NCI-H345 treated with DMSO at 0.1 percent for 48 hours (cell line): ENCODE data around the gene CPSF4.
"Not testable (repeated sequence)": the region's sequence is repeated elsewhere in the genome, so short reads cannot be mapped to it uniquely, and the experiment has no call there.

Experiments used
- DNase-seq: peaks from one replicate; lab custom pipeline; 2025; ENCODE audit not compliant: unreplicated experiment; lab: John Stamatoyannopoulos, UW

Gene CPSF4

GRCh38 chr7:99408379-99409191, 30.2 kb upstream of the CPSF4 start, which contains the start of the genes BUD31 and PDAP1:
Gene BUD31, plus strand, starts transcription at chr7:99408969. Its CDS starts 2,124 bp downstream, at chr7:99411093.
Gene PDAP1, minus strand, starts transcription at chr7:99408597. Its CDS starts 49 bp downstream, at chr7:99408548.
- DNase-seq = peak; percentile 76

GRCh38 chr7:99409192-99409572, 29.6 kb upstream of the CPSF4 start:
- no peak for DNase-seq

GRCh38 chr7:99409806-99410205, 28.9 kb upstream of the CPSF4 start:
- no peak for DNase-seq

- no peak for DNase-seq
Observed at GRCh38 chr7:99410635-99411034, 28.1 kb upstream of the CPSF4 start.

- DNase-seq = not testable (repeated sequence)
Observed at GRCh38 chr7:99415513-99416127, 23.1 kb upstream of the CPSF4 start.

GRCh38 chr7:99418260-99418659, 20.5 kb upstream of the CPSF4 start:
- no peak for DNase-seq

- DNase-seq = no peak
Observed at GRCh38 chr7:99419323-99420021, 19.3 kb upstream of the CPSF4 start.

GRCh38 chr7:99420213-99420612, 18.5 kb upstream of the CPSF4 start:
- no peak for DNase-seq

GRCh38 chr7:99420986-99421385, 17.8 kb upstream of the CPSF4 start:
- DNase-seq = no peak

- peak; percentile 42 for DNase-seq
Observed at GRCh38 chr7:99422186-99422585, 16.6 kb upstream of the CPSF4 start.

- DNase-seq = peak; percentile 44
Observed at GRCh38 chr7:99422625-99423024, 16.1 kb upstream of the CPSF4 start.

GRCh38 chr7:99424932-99425730, 13.6 kb upstream of the CPSF4 start:
- no peak for DNase-seq

- DNase-seq = no peak
Observed at GRCh38 chr7:99428972-99429566, 9.7 kb upstream of the CPSF4 start.

- no peak for DNase-seq
Observed at GRCh38 chr7:99429756-99430155, 9.0 kb upstream of the CPSF4 start.

- DNase-seq = not testable (repeated sequence)
Observed at GRCh38 chr7:99431756-99432540, 6.8 kb upstream of the CPSF4 start.

- no peak for DNase-seq
Observed at GRCh38 chr7:99433158-99433557, 5.6 kb upstream of the CPSF4 start.

GRCh38 chr7:99437946-99438572, 684 bp upstream of the CPSF4 start:
- DNase-seq = no peak

- DNase-seq = no peak
Observed at GRCh38 chr7:99440195-99440594, 1.5 kb downstream of the CPSF4 start.

GRCh38 chr7:99446096-99446495, 7.4 kb downstream of the CPSF4 start:
- DNase-seq = no peak
